HepG2 (cell line): ENCODE results near the gene GLUL. TPM values are rescaled to one million over a fixed set of nuclear protein-coding genes. Genes with fewer than 3 reads are reported as not detected.

Experiments used
- ATAC-seq: fragments of 200-7000 bp; cut with Tn5 transposase; 3 replicates; pipeline ENCODE4 v1.9.1; 2020; ENCODE audit warnings: mild to moderate bottlenecking, moderate library complexity
- BruUV-seq: library from RNA; stranded (reverse); fragments of 400-500 nt; replicated peaks from 2 replicates; lab custom pipeline; 2021; lab: Mats Ljungman, UMichigan
- CTCF ChIA-PET: fragments of 300-600 bp; formaldehyde crosslinking; extraction: SDS; loops from one replicate; lab custom pipeline; 2021; ENCODE audit warnings: low total read pairs, inconsistent platforms, low intra/inter-chr PET ratio; lab: Yijun Ruan, JAX
- POLR2A ChIA-PET: fragments of 350-600 bp; sonication (Branson Sonifier 250); formaldehyde crosslinking; loops from one replicate; lab custom pipeline; 2020; ENCODE audit warnings: antibody characterized with exemption, inconsistent platforms; lab: Yijun Ruan, JAX
- DNase-seq: peaks from one replicate; pipeline ENCODE4 v3.0.0-alpha.2; 2015; ENCODE audit warnings: low spot score
- FAIRE-seq: peaks from 3 replicates; lab custom pipeline; 2011; peaks lifted over from hg19 to GRCh38; lab: Jason Lieb, UNC
- H2AFZ ChIP-seq: one replicate; pipeline ENCODE4 v1.6.1; 2011; ENCODE audit warnings: low read length, inconsistent platforms
- H3K27ac ChIP-seq: fragments of 300-600 bp; 3 replicates; pipeline ENCODE4 v1.8.0; 2011; ENCODE audit warnings: mixed run types, mild to moderate bottlenecking, mixed read lengths, low read length, inconsistent platforms; ENCODE audit not compliant: insufficient read depth; ENCODE audit errors: extremely low read length
- H3K27me3 ChIP-seq, 2 experiments: fragments of 200-600 bp in 1 of 2; 2 replicates in 1 of 2; 3 replicates in 1 of 2; pipeline versions ENCODE4 v1.6.0 to v1.8.0; 2011; ENCODE audit warnings: low read length in 2 of 2, mild to moderate bottlenecking in 2 of 2, moderate library complexity in 2 of 2, inconsistent platforms in 1 of 2; ENCODE audit not compliant: insufficient read depth in 2 of 2, control insufficient read depth in 1 of 2
- H3K36me3 ChIP-seq, 2 experiments: fragments of 200-600 bp in 1 of 2; replicated peaks in 1 of 2; 2 replicates in 1 of 2; 3 replicates in 1 of 2; pipeline versions ENCODE4 v1.5.1 to v1.8.0; 2011; ENCODE audit warnings: low read length in 2 of 2, inconsistent platforms in 1 of 2; ENCODE audit not compliant: insufficient read depth in 2 of 2, control insufficient read depth in 1 of 2
- H3K4me1 ChIP-seq: 2 replicates; pipeline ENCODE4 v1.5.1; 2012; ENCODE audit warnings: low read length, inconsistent platforms; ENCODE audit not compliant: insufficient read depth
- H3K4me2 ChIP-seq: 2 replicates; pipeline ENCODE4 v1.6.0; 2011; ENCODE audit warnings: low read depth, low read length, inconsistent platforms
- H3K4me3 ChIP-seq, 3 experiments: fragments of 200-600 bp in 1 of 3; sonication (generic), shearing (Covaris generic) in 1 of 3; replicated peaks in 1 of 3; 2 replicates each; pipeline ENCODE4 v1.5.1; 2011 to 2016; ENCODE audit warnings: low read length in 3 of 3, inconsistent platforms in 2 of 3, low read depth in 2 of 3, mild to moderate bottlenecking in 2 of 3, control low read depth in 1 of 3, mixed read lengths in 1 of 3; ENCODE audit not compliant: insufficient read depth in 1 of 3
- H3K79me2 ChIP-seq: one replicate; pipeline ENCODE4 v1.6.1; 2011; ENCODE audit warnings: low read length, inconsistent platforms; ENCODE audit not compliant: insufficient read depth
- H3K9ac ChIP-seq: 2 replicates; pipeline ENCODE4 v1.6.0; 2011; ENCODE audit warnings: mild to moderate bottlenecking, low read depth, low read length, inconsistent platforms; ENCODE audit not compliant: insufficient read depth
- H3K9me3 ChIP-seq: 2 replicates; pipeline ENCODE4 v1.5.1; 2012; ENCODE audit warnings: mild to moderate bottlenecking, low read length
- H4K20me1 ChIP-seq: 2 replicates; pipeline ENCODE4 v1.6.0; 2011; ENCODE audit warnings: inconsistent platforms, mild to moderate bottlenecking, low read length, moderate library complexity; ENCODE audit not compliant: insufficient read depth
- CREM ChIP-seq, 2 experiments: sonication (generic) in 1 of 2; formaldehyde crosslinking in 1 of 2; IDR thresholded peaks; 2 replicates each; pipeline versions ENCODE4 v1.4.0 to v1.6.1; 2016 to 2020; ENCODE audit warnings: antibody characterized with exemption in 1 of 2, mild to moderate bottlenecking in 1 of 2, missing genetic modification reagents in 1 of 2
- E2F2 ChIP-seq: sonication (generic); formaldehyde crosslinking; IDR thresholded peaks from 2 replicates; pipeline ENCODE4 v1.4.0; 2020; ENCODE audit warnings: missing genetic modification reagents, borderline replicate concordance
- FOXK2 ChIP-seq: fragments of 450-650 bp; IDR thresholded peaks from 2 replicates; pipeline ENCODE4 v1.6.1; 2016
- HOXA7 ChIP-seq: sonication (generic); formaldehyde crosslinking; IDR thresholded peaks from 2 replicates; pipeline ENCODE4 v1.8.1; 2022; ENCODE audit warnings: mild to moderate bottlenecking, missing genetic modification reagents, moderate library complexity
- KDM1A ChIP-seq: IDR thresholded peaks from 2 replicates; pipeline ENCODE4 v1.6.1; 2016; ENCODE audit warnings: missing compliant biosample characterization
- MAZ ChIP-seq, 2 experiments: sonication (generic) in 1 of 2; formaldehyde crosslinking in 1 of 2; IDR thresholded peaks; 2 replicates each; pipeline versions ENCODE4 v1.5.0 to v1.6.1; 2012 to 2020; ENCODE audit warnings: low read depth in 2 of 2, mild to moderate bottlenecking in 2 of 2, borderline replicate concordance in 1 of 2, improper control_type of control experiment in 1 of 2, low read length in 1 of 2, missing genetic modification reagents in 1 of 2, moderate library complexity in 1 of 2
- PHF5A ChIP-seq: IDR thresholded peaks from one replicate; pipeline ENCODE4 v1.6.1; 2018; ENCODE audit warnings: low read depth, missing genetic modification reagents; ENCODE audit not compliant: unreplicated experiment
- SP4 ChIP-seq: sonication (generic); formaldehyde crosslinking; IDR thresholded peaks from 2 replicates; pipeline ENCODE4 v1.8.1; 2023; ENCODE audit warnings: mild to moderate bottlenecking, missing genetic modification reagents
- TAF1 ChIP-seq: sonication (generic); formaldehyde crosslinking; IDR thresholded peaks from 2 replicates; pipeline ENCODE4 v1.4.0; 2020; ENCODE audit warnings: missing genetic modification reagents
- ZFAT ChIP-seq: sonication (generic); formaldehyde crosslinking; conservative IDR thresholded peaks from 2 replicates; pipeline ENCODE4 v1.8.1; 2023; ENCODE audit warnings: missing genetic modification reagents, inconsistent platforms
- ZFP62 ChIP-seq: sonication (generic); formaldehyde crosslinking; IDR thresholded peaks from 2 replicates; pipeline ENCODE4 v1.4.0; 2020; ENCODE audit warnings: missing genetic modification reagents
- ZNF224 ChIP-seq: sonication (generic); formaldehyde crosslinking; IDR thresholded peaks from 2 replicates; pipeline ENCODE4 v1.5.0; 2020; ENCODE audit warnings: mild to moderate bottlenecking, missing genetic modification reagents
- ZNF431 ChIP-seq: sonication (generic); formaldehyde crosslinking; IDR thresholded peaks from 2 replicates; pipeline ENCODE4 v1.9.0; 2022; ENCODE audit warnings: missing genetic modification reagents, low read depth, mild to moderate bottlenecking, borderline replicate concordance
- ZNF746 ChIP-seq: sonication (generic); formaldehyde crosslinking; IDR thresholded peaks from 2 replicates; pipeline ENCODE4 v1.8.0; 2022; ENCODE audit warnings: mild to moderate bottlenecking, missing genetic modification reagents
- ZSCAN30 ChIP-seq: sonication (generic); formaldehyde crosslinking; IDR thresholded peaks from 2 replicates; pipeline ENCODE4 v1.5.0; 2020; ENCODE audit warnings: mild to moderate bottlenecking, missing genetic modification reagents
- WGBS: methylation state at CpG from one replicate; pipeline ENCODE4 v1.1.6; 2017; ENCODE audit warnings: low lambda C conversion rate; 5-methylcytosine and 5-hydroxymethylcytosine counted together
- in situ Hi-C: cut with HindIII; loops from 2 replicates; pipeline ENCODE4 v1.10.0; 2017; ENCODE audit warnings: low pct_unique_long_range_greater_than_20kb; ENCODE audit not compliant: extremely low pct_ligation_motif_present
- intact Hi-C: fragments of 100-400 bp; cut with micrococcal nuclease; formaldehyde crosslinking; loops from one replicate; pipeline ENCODE4 v1.10.0; 2022; ENCODE audit not compliant: unreplicated experiment
- polyA plus RNA-seq, 8 experiments: library from polyadenylated mRNA; depleted of rRNA in 3 of 8; stranded (reverse) in 7 of 8; unstranded in 1 of 8; fragments of >200 nt; fragmentation: Illumina TruSeq in 4 of 8; extraction: Trizol in 4 of 8; gene quantifications; 2 replicates each; pipeline versions ENCODE4 v1.2.1 to v1.2.3, GENCODE V29; 2011 to 2016; ENCODE audit warnings: low read depth in 4 of 8, missing spikeins in 1 of 8, mixed read lengths in 1 of 8; ENCODE audit not compliant: insufficient read depth in 1 of 8
- total RNA-seq, 5 experiments: library from RNA; depleted of rRNA; stranded (reverse); fragments of >200 nt; fragmentation: Illumina TruSeq; extraction: Trizol; gene quantifications; 2 replicates each; pipeline ENCODE4 v1.2.3, GENCODE V29; 2016; ENCODE audit warnings: low read depth in 1 of 5
- TF ChIP-seq, protein P1 (sequence below): sonication (generic); formaldehyde crosslinking; IDR thresholded peaks from 2 replicates; pipeline ENCODE4 v1.4.0; 2020; ENCODE audit warnings: missing genetic modification reagents, mild to moderate bottlenecking, borderline replicate concordance

GLUL gene
- total and polyA plus RNA-seq, 2 of the 13 experiments (the other 11 are each of a cell fraction or from before 2014, with no cell fraction given): 423 to 827 TPM

- ChIA-PET POLR2A (no interaction called here), CTCF (no interaction called here)
- ATAC-seq: no peak
- intact Hi-C loops: no loop called here
- TF ChIP-seq ZFP62 (CRISPR knock-in tag) (no peak), FOXK2 (no peak), E2F2 (CRISPR knock-in tag) (no peak), ZNF746 (CRISPR knock-in tag) (no peak), ZNF224 (no peak), ZFAT (CRISPR knock-in tag) (no peak), SP4 (CRISPR knock-in tag) (no peak), HOXA7 (CRISPR knock-in tag) (no peak), ZSCAN30 (no peak), PHF5A (no peak), MAZ (IDR thresholded peaks at IDR 0.05; ENCODE audit: borderline replicate concordance, low read depth, low read length) (no peak), MAZ (CRISPR knock-in tag; IDR thresholded peaks at IDR 0.05; ENCODE audit: low read depth) (no peak), CREM (IDR thresholded peaks at IDR 0.05) (no peak), CREM (CRISPR knock-in tag; IDR thresholded peaks at IDR 0.05) (no peak), ZNF431 (CRISPR knock-in tag) (no peak), KDM1A (CRISPR knock-in tag) (no peak), TAF1 (no peak)
- TF ChIP-seq, protein P1, sequence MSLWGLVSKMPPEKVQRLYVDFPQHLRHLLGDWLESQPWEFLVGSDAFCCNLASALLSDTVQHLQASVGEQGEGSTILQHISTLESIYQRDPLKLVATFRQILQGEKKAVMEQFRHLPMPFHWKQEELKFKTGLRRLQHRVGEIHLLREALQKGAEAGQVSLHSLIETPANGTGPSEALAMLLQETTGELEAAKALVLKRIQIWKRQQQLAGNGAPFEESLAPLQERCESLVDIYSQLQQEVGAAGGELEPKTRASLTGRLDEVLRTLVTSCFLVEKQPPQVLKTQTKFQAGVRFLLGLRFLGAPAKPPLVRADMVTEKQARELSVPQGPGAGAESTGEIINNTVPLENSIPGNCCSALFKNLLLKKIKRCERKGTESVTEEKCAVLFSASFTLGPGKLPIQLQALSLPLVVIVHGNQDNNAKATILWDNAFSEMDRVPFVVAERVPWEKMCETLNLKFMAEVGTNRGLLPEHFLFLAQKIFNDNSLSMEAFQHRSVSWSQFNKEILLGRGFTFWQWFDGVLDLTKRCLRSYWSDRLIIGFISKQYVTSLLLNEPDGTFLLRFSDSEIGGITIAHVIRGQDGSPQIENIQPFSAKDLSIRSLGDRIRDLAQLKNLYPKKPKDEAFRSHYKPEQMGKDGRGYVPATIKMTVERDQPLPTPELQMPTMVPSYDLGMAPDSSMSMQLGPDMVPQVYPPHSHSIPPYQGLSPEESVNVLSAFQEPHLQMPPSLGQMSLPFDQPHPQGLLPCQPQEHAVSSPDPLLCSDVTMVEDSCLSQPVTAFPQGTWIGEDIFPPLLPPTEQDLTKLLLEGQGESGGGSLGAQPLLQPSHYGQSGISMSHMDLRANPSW (CRISPR knock-in tag): no peak
- no peak overlapping the region for H2AFZ ChIP-seq
- in situ Hi-C loops: no loop called here
- H3K79me2 ChIP-seq: no peaks in the 10 kb centered on the region
- H3K9ac ChIP-seq: no peak overlapping the region
- peaks cover 0 to 3% of the 10 kb centered on the region in 2 experiments; a peak in 1 of 5 replicates for H3K27me3 ChIP-seq
- no peak for FAIRE-seq
- BruUV-seq: no TSS peak
- H3K4me2 ChIP-seq: no peak overlapping the region
- H4K20me1 ChIP-seq: no peaks in the 10 kb centered on the region
- H3K4me1 ChIP-seq: no peaks in the 10 kb centered on the region
- no peak overlapping the region for H3K4me3 ChIP-seq
- no peak for DNase-seq
- no peak overlapping the region for H3K27ac ChIP-seq
- 28% methylated on average over 11 of the region's 11 CpGs for WGBS
- no peaks in the 10 kb centered on the region for H3K36me3 ChIP-seq
- H3K9me3 ChIP-seq: no peaks in the 10 kb centered on the region
These were observed 38.9 kb upstream of the GLUL start for GRCh38 chr1:182430263-182431068.
